Central memory CD8-positive, alpha-beta T cell (primary cell): ENCODE data around the gene NF1.
"Not testable (repeated sequence)": the region's sequence is repeated elsewhere in the genome, so short reads cannot be mapped to it uniquely, and the experiment has no call there.

Source experiments
- ATAC-seq: fragments of 150-1000 bp; cut with Tn5 transposase; replicated peaks from 2 replicates; pipeline ENCODE4 v1.10.0; 2022; ENCODE audit warnings: mild to moderate bottlenecking, moderate FRiP score, moderate number of reproducible peaks; ENCODE audit not compliant: poor library complexity, severe bottlenecking; ENCODE audit errors: extremely low read depth
- DNase-seq, 2 donors: peaks; one replicate each; pipeline ENCODE4 v3.0.0; 2021; ENCODE audit warnings: low spot score in 2 of 2
- H3K27ac Mint-ChIP-seq: one replicate; pipeline ENCODE4 v1.8.0; 2022; ENCODE audit warnings: low read depth, mild to moderate bottlenecking, moderate library complexity, mixed read lengths
- H3K27me3 Mint-ChIP-seq: one replicate; pipeline ENCODE4 v1.8.0; 2022; ENCODE audit warnings: mixed read lengths
- H3K36me3 Mint-ChIP-seq: one replicate; pipeline ENCODE4 v1.8.0; 2022; ENCODE audit warnings: mild to moderate bottlenecking, moderate library complexity, mixed read lengths; ENCODE audit not compliant: insufficient read depth
- H3K4me1 Mint-ChIP-seq: one replicate; pipeline ENCODE4 v1.8.0; 2022; ENCODE audit warnings: mixed read lengths
- H3K4me3 Mint-ChIP-seq: one replicate; pipeline ENCODE4 v1.8.0; 2022; ENCODE audit warnings: mild to moderate bottlenecking, moderate library complexity, mixed read lengths
- H3K9me3 Mint-ChIP-seq: one replicate; pipeline ENCODE4 v1.8.0; 2022; ENCODE audit warnings: mixed read lengths

The NF1 gene

GRCh38 chr17:31261601-31262000, 166.8 kb downstream of the NF1 start:
- Mint-ChIP-seq H3K4me1 (no peaks in the 10 kb centered on the region), H3K36me3 (peaks cover 8% of the 10 kb centered on the region), H3K4me3 (no peak overlapping the region), H3K9me3 (no peaks in the 10 kb centered on the region), H3K27me3 (no peaks in the 10 kb centered on the region), H3K27ac (no peak overlapping the region)
- no peak for ATAC-seq
- DNase-seq: no peak

- ATAC-seq: not testable (repeated sequence)
Observed at GRCh38 chr17:31262923-31263322, 168.1 kb downstream of the NF1 start.

GRCh38 chr17:31266042-31266441, 171.3 kb downstream of the NF1 start:
- ATAC-seq (no peak), DNase-seq (no peak)
- Mint-ChIP-seq H3K9me3 (no peaks in the 10 kb centered on the region), H3K36me3 (peaks cover 10% of the 10 kb centered on the region), H3K4me3 (no peak overlapping the region), H3K27me3 (no peaks in the 10 kb centered on the region), H3K27ac (no peak overlapping the region), H3K4me1 (no peaks in the 10 kb centered on the region)

More at GRCh38 chr17:31262923-31263322, 168.1 kb downstream of the NF1 start:
- not testable (repeated sequence) for H3K4me1 Mint-ChIP-seq, DNase-seq, H3K4me3 Mint-ChIP-seq, H3K27me3 Mint-ChIP-seq, H3K36me3 Mint-ChIP-seq, H3K27ac Mint-ChIP-seq, H3K9me3 Mint-ChIP-seq

DNA sequence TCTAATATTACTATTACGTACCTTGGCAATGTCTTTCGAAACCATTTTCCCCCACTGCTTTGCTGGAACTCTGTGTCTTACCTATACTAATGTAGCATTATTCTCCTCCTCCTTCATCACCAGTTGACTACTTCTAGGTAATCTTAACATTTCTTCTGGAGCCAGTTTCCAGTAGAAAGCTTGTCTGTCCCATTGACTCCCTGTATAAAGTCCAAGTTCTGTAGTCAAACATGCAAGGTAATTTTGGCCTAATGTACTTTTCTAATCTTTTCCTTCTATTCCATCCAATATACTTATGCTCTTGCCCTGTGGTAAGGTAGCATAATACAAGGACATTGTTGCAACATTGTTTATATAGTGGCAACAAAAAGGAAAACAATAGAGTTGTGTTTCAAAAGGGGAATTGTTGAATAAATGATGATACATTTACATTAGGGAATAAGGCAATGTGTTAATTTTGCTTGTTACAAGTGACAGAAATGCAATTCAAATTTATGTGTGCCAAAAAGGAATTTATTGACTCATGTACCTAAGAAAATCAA, 174.3 kb downstream of the NF1 start:
- no peak for DNase-seq
- H3K4me3 Mint-ChIP-seq: no peak overlapping the region
- peaks cover 9% of the 10 kb centered on the region for H3K36me3 Mint-ChIP-seq
- H3K27ac Mint-ChIP-seq: no peak overlapping the region
- no peak for ATAC-seq
- H3K4me1 Mint-ChIP-seq: no peaks in the 10 kb centered on the region
- H3K9me3 Mint-ChIP-seq: no peaks in the 10 kb centered on the region
- H3K27me3 Mint-ChIP-seq: no peaks in the 10 kb centered on the region

DNA sequence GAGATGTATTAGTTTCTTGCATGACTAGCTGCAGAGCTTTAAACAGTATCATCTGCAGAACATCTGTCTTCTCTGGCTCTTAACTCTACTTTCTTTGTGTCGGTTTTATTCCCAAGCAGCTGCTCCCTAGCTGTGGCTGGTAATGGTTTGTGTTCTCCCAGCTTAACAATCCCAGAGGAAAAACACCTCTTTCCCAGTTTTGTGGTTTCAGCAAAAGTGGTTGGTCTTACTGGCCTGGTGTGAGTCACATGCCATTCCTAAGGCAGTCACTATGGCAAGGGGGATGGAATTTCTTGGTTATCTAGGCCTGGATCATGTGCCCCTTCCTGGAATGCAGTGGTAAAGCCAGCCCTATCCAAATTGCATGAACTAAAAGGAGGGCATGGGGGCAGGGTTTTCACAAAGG, 174.8 kb downstream of the NF1 start:
- no peaks in the 10 kb centered on the region for H3K9me3 Mint-ChIP-seq
- ATAC-seq (no peak), DNase-seq (no peak)
- H3K36me3 Mint-ChIP-seq: peaks cover 9% of the 10 kb centered on the region
- no peak overlapping the region for H3K4me3 Mint-ChIP-seq
- H3K27ac Mint-ChIP-seq: no peak overlapping the region
- H3K27me3 Mint-ChIP-seq: no peaks in the 10 kb centered on the region
- no peaks in the 10 kb centered on the region for H3K4me1 Mint-ChIP-seq

DNA sequence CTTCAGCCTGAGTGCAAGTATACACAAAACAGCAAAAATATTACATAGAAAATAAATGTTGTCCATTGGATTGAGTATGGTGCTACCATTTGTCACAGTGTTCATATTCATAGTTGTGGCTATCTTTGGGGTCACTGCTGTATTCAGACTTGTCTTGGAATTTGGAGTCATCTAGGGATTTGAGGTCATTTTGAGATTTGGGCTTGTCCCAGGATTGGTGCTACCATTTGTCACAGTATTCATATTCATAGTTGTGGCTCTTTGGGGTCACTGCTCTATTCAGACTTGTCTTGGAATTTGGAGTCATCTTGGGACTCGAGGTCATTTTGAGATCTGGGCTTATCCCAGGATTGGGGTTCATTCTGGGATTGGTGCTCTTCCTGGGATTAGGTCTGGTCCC, 177.5 kb downstream of the NF1 start:
- peaks cover 2% of the 10 kb centered on the region for H3K36me3 Mint-ChIP-seq
- H3K27me3 Mint-ChIP-seq: no peaks in the 10 kb centered on the region
- DNase-seq (no peak), ATAC-seq (no peak)
- H3K27ac Mint-ChIP-seq: no peak overlapping the region
- H3K4me1 Mint-ChIP-seq: no peaks in the 10 kb centered on the region
- H3K4me3 Mint-ChIP-seq: no peak overlapping the region
- no peaks in the 10 kb centered on the region for H3K9me3 Mint-ChIP-seq

GRCh38 chr17:31272803-31273202, 178.0 kb downstream of the NF1 start:
- H3K4me3 Mint-ChIP-seq: no peak overlapping the region
- no peaks in the 10 kb centered on the region for H3K9me3 Mint-ChIP-seq
- H3K4me1 Mint-ChIP-seq: no peaks in the 10 kb centered on the region
- no peak overlapping the region for H3K27ac Mint-ChIP-seq
- DNase-seq: no peak
- H3K36me3 Mint-ChIP-seq: peaks cover 2% of the 10 kb centered on the region
- no peak for ATAC-seq
- no peaks in the 10 kb centered on the region for H3K27me3 Mint-ChIP-seq

DNA sequence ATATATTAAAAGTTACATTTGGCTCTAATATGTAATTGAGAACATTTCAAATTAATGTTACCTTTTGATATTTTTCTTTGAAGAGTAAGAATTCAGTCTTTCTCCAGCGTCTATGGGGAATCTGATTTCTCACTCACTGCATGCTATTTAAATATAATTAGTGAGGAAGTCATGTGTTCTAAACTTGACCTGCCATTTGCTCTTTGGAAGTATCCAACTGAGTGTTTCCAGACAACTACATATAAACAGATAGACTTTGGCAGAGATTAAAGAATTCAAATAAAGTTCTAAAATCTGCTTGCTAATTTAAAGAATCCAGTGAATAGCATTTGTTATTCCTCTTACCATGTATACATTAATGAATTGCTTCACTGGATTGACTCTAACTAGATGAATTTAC, 178.7 kb downstream of the NF1 start:
- no peak overlapping the region for H3K4me3 Mint-ChIP-seq
- ATAC-seq: no peak
- H3K9me3 Mint-ChIP-seq: no peaks in the 10 kb centered on the region

DNA sequence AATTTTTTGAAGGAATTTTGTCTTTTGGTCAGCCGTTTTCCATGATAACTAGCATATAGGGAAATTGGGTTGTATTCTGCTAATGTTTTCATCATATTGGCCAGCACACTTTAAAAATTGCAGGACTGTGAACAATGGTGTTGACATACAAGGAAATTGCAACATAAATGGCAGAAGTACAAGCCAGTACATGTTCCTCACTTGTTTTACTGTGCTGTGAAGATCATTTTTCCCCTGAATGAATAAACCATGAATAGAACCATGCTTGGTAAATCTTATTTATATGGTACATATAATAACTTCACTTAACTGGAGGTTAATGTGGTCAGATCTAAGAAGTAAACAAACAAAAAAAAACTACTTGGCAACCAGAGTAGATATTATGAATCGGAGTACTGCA, 179.5 kb downstream of the NF1 start:
- Mint-ChIP-seq H3K4me1 (no peaks in the 10 kb centered on the region), H3K4me3 (no peak overlapping the region), H3K27ac (no peak overlapping the region), H3K9me3 (no peaks in the 10 kb centered on the region), H3K27me3 (no peaks in the 10 kb centered on the region), H3K36me3 (no peaks in the 10 kb centered on the region)
- no peak for ATAC-seq
- DNase-seq: no peak

More for the DNA sequence above, 178.7 kb downstream of the NF1 start:
- no peaks in the 10 kb centered on the region for H3K27me3 Mint-ChIP-seq
- H3K36me3 Mint-ChIP-seq: peaks cover 2% of the 10 kb centered on the region
- H3K27ac Mint-ChIP-seq: no peak overlapping the region
- no peak for DNase-seq
- no peaks in the 10 kb centered on the region for H3K4me1 Mint-ChIP-seq

DNA sequence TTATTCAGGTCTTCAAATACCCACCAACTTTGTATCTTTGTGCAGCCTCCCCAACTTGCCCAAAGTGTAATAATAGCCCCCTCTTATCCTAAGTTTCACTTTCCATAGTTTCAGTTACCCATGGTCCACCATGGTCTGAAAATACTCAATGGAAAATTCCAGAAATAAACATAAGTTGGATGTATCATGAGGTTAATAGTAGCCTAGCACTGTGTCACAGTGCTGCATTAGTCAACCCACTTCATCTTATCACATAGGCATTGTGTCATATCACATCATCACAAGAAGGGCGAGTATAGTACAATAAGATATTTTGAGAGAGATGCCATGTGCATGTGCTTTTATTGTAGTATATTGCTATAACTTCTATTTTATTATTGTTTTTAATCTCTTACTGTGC, 180.3 kb downstream of the NF1 start:
- H3K27ac Mint-ChIP-seq: peak overlapping the region; percentile 23

DNA sequence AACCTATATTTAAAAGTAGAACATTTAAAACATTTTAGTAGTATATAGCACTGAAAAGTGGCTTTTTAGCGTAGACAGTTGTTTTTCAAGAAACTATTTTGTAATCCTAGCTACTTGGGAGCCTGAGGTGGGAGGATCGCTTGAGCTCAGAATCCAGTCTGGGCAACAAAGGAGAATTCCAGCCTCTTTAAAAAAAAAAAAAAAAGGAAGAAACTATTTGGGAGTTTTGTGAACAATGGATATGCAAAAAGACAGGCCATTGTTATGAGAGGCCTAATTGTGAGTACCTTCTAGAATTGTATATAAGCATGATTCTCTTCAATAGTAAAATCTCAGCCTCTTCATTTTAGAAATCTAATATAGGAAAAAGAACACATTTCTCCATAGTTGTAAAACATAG, 184.6 kb downstream of the NF1 start:
- no peak overlapping the region for H3K27ac Mint-ChIP-seq
- H3K9me3 Mint-ChIP-seq: no peaks in the 10 kb centered on the region
- DNase-seq (no peak), ATAC-seq (no peak)
- H3K27me3 Mint-ChIP-seq: no peaks in the 10 kb centered on the region
- H3K4me3 Mint-ChIP-seq: no peak overlapping the region
- peaks cover 4% of the 10 kb centered on the region for H3K36me3 Mint-ChIP-seq
- no peaks in the 10 kb centered on the region for H3K4me1 Mint-ChIP-seq

More for the DNA sequence above, 180.3 kb downstream of the NF1 start:
- DNase-seq (no peak), ATAC-seq (no peak)
- peaks cover 2% of the 10 kb centered on the region for H3K36me3 Mint-ChIP-seq
- H3K4me3 Mint-ChIP-seq: no peak overlapping the region
- H3K4me1 Mint-ChIP-seq: no peaks in the 10 kb centered on the region
- H3K9me3 Mint-ChIP-seq: no peaks in the 10 kb centered on the region
- no peaks in the 10 kb centered on the region for H3K27me3 Mint-ChIP-seq

GRCh38 chr17:31281061-31281460, 186.3 kb downstream of the NF1 start:
- Mint-ChIP-seq H3K27me3 (no peaks in the 10 kb centered on the region), H3K4me3 (no peak overlapping the region), H3K27ac (no peak overlapping the region), H3K36me3 (peaks cover 4% of the 10 kb centered on the region), H3K4me1 (no peaks in the 10 kb centered on the region), H3K9me3 (no peaks in the 10 kb centered on the region)
- DNase-seq (no peak), ATAC-seq (no peak)

DNA sequence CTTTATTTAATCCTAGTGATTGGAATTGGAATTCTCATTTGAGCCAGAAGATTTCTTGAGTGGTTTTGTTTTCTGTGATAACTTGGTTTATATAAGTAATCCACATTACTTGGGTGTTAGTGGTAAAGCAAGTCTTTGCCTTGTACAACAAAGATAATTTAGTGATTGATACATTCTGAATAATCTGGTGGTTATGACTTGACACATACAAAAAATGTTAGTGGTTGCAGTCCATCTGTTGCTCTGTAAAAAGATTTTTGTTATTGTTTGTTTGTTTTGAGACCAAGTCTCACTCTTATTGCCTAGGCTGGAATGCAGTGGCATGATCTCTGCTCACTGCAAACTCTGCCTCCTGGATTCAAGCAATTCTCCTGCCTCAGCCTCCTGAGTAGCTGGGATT, 189.1 kb downstream of the NF1 start:
- H3K27me3 Mint-ChIP-seq: no peaks in the 10 kb centered on the region
- no peak overlapping the region for H3K27ac Mint-ChIP-seq
- ATAC-seq: no peak
- no peaks in the 10 kb centered on the region for H3K4me1 Mint-ChIP-seq
- no peaks in the 10 kb centered on the region for H3K9me3 Mint-ChIP-seq
- H3K36me3 Mint-ChIP-seq: peaks cover 4% of the 10 kb centered on the region
- H3K4me3 Mint-ChIP-seq: no peak overlapping the region
- DNase-seq: no peak

- Mint-ChIP-seq H3K27me3 (no peaks in the 10 kb centered on the region), H3K36me3 (peaks cover 2% of the 10 kb centered on the region), H3K9me3 (no peaks in the 10 kb centered on the region), H3K4me3 (no peak overlapping the region), H3K27ac (no peak overlapping the region), H3K4me1 (peaks cover 6% of the 10 kb centered on the region)
- DNase-seq (no peak), ATAC-seq (no peak)
Observed at GRCh38 chr17:31286587-31286986, 191.8 kb downstream of the NF1 start.
